IPS-18a (cell line): ENCODE results near the gene GLB1L3.

Experiments used
- H3K27ac ChIP-seq: one replicate; pipeline ENCODE4 v1.5.1; 2013; ENCODE audit warnings: low read length
- H3K27me3 ChIP-seq: one replicate; pipeline ENCODE4 v1.6.1; 2013; ENCODE audit warnings: mild to moderate bottlenecking, low read length; ENCODE audit not compliant: control insufficient read depth, insufficient read depth
- H3K36me3 ChIP-seq: one replicate; pipeline ENCODE4 v1.6.1; 2013; ENCODE audit warnings: low read depth, low read length; ENCODE audit not compliant: control insufficient read depth
- H3K4me1 ChIP-seq: one replicate; pipeline ENCODE4 v1.6.1; 2013; ENCODE audit warnings: low read depth, low read length; ENCODE audit not compliant: control insufficient read depth
- H3K4me3 ChIP-seq: one replicate; pipeline ENCODE4 v1.5.1; 2013; ENCODE audit warnings: low read length
- H3K9ac ChIP-seq: one replicate; pipeline ENCODE4 v1.6.1; 2013; ENCODE audit warnings: mild to moderate bottlenecking, low read length, moderate library complexity
- H3K9me3 ChIP-seq: one replicate; pipeline ENCODE4 v1.6.1; 2013; ENCODE audit warnings: low read depth, low read length; ENCODE audit not compliant: control insufficient read depth

The GLB1L3 gene

DNA sequence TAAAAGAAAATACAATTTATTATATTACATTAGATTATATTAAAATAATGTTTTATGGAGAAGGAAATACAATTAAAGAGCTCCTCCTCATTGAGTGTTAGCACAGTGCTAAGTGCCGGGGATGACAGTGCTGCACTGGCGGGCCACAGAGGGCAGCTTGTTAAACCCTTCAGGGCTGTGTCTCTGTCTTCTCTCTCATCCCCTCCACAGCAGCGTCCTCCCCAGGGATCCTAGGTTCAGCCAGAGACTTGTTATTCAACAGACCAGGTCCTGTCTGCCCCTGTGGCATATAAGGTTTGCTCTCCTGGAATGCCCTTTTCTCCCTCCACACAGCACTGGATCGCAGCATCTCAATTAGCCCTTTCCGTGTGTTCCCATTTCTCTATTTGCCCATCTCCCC, 37.2 kb upstream of the GLB1L3 start:
- no peak overlapping the region for H3K9ac ChIP-seq
- no peaks in the 10 kb centered on the region for H3K9me3 ChIP-seq
- no peaks in the 10 kb centered on the region for H3K27me3 ChIP-seq
- H3K4me3 ChIP-seq = no peak overlapping the region
- H3K36me3 ChIP-seq = peaks cover 7% of the 10 kb centered on the region
- no peaks in the 10 kb centered on the region for H3K4me1 ChIP-seq
- no peak overlapping the region for H3K27ac ChIP-seq

DNA sequence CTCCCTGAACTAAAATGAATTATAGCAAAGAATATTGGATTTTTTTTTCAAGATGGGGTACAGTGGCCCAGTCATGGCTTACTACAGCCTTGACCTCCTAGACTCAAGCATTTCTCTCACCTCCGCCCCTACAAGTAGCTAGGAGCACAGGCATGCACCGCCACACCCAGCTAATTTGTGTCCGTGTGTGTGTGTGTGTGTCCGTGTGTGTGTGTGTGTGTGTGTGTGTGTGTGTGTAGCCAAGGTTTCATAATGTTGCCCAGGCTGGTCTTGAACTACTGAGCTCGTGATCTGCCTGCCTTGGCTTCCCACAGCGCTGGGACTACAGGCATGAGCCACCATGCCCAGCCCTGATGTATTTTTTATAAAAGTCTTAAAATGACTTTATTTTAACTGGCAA, 35.6 kb upstream of the GLB1L3 start:
- H3K36me3 ChIP-seq = peaks cover 11% of the 10 kb centered on the region
- H3K27me3 ChIP-seq = no peaks in the 10 kb centered on the region
- H3K9ac ChIP-seq = no peak overlapping the region
- H3K4me1 ChIP-seq = no peaks in the 10 kb centered on the region
- H3K4me3 ChIP-seq = no peak overlapping the region
- H3K27ac ChIP-seq = no peak overlapping the region
- no peaks in the 10 kb centered on the region for H3K9me3 ChIP-seq

DNA sequence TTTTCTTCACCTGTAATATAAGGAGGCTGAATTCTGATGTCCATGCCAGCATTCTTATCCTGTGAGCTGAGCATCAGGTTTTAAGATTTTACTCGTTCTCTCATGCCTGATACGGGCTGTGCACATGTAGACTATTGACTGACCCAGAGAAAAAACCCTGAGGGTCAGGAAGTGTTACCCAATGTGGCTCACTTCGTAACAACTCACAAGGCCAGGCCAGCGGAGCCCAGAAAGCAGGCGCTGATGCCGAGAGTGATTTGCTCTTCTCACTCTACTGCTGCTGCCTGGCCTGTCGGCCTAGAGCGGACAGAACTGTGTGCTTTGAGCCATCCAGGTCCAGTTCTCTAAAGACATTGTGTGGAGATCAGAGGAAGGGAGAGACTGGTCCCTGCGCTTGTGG, 33.8 kb upstream of the GLB1L3 start:
- H3K9me3 ChIP-seq = no peaks in the 10 kb centered on the region
- H3K9ac ChIP-seq = no peak overlapping the region
- H3K27ac ChIP-seq = no peak overlapping the region
- H3K4me3 ChIP-seq = no peak overlapping the region
- peaks cover 15% of the 10 kb centered on the region for H3K36me3 ChIP-seq
- H3K4me1 ChIP-seq = no peaks in the 10 kb centered on the region
- H3K27me3 ChIP-seq = no peaks in the 10 kb centered on the region

DNA sequence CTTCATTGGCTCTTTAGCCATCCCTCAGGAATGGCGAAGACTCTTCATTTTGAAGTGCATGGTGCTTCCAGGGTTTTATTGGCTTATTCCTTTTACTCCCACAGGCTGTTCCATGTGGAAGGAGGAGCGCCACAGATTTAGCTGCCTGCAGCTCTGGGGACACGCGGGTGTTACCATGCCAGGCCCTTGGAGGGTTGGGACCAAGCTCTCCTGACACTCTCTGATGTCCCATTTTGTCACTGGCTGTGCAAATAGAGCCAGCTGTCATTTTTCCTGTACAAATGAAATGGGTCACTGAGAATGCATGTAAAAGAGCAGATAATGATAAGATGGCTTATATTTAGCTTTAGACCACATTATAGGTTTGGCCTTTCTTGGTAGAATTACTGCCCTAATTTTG, 32.3 kb upstream of the GLB1L3 start:
- H3K9me3 ChIP-seq = no peaks in the 10 kb centered on the region
- H3K27me3 ChIP-seq = no peaks in the 10 kb centered on the region
- H3K9ac ChIP-seq = no peak overlapping the region
- peaks cover 29% of the 10 kb centered on the region for H3K36me3 ChIP-seq
- H3K4me1 ChIP-seq = no peaks in the 10 kb centered on the region
- H3K27ac ChIP-seq = no peak overlapping the region
- no peak overlapping the region for H3K4me3 ChIP-seq

DNA sequence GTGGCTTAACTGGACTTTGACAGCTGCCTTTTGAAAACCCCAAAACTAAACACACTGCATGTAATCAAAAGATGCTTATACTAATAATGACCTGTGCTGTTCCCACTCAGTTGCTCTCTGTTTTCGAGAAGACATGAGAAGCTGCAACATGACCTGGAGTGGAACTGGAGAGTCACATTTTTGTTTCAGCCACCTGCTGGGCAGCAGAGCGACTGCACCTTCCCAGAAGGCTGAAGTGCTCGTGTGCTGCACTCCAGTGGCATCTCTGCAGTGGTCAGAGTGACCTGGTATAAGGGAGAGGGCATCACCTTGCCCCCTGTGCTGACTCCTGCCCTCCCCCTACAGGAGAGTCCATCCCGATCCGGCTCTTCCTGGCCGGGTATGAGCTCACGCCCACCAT, 31.6 kb upstream of the GLB1L3 start:
- no peak overlapping the region for H3K4me3 ChIP-seq
- H3K36me3 ChIP-seq = peaks cover 36% of the 10 kb centered on the region
- no peaks in the 10 kb centered on the region for H3K27me3 ChIP-seq
- H3K4me1 ChIP-seq = no peaks in the 10 kb centered on the region
- no peak overlapping the region for H3K9ac ChIP-seq
- no peak overlapping the region for H3K27ac ChIP-seq
- H3K9me3 ChIP-seq = no peaks in the 10 kb centered on the region

DNA sequence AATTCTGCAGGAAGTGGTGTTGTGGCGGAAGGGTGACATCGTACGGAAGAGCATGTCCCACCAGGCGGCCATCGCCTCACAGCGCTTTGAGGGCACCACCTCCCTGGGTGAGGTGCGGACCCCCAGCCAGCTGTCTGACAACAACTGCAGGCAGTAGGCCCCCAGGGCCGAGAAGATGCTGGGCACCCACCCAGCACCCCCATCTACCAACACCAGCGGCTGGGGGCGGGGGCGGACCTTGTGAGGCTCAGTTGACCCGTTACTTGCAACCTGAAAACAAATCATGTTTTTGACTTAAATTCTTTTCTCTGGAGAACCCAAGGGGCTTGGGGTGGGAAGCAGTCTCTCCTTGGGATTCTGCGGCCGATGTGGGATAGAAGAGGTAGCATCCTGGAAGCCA, 30.7 kb upstream of the GLB1L3 start:
- Histone ChIP-seq H3K27ac (no peak overlapping the region), H3K36me3 (peaks cover 43% of the 10 kb centered on the region), H3K27me3 (no peaks in the 10 kb centered on the region), H3K4me3 (no peak overlapping the region), H3K4me1 (no peaks in the 10 kb centered on the region), H3K9me3 (no peaks in the 10 kb centered on the region), H3K9ac (no peak overlapping the region)

DNA sequence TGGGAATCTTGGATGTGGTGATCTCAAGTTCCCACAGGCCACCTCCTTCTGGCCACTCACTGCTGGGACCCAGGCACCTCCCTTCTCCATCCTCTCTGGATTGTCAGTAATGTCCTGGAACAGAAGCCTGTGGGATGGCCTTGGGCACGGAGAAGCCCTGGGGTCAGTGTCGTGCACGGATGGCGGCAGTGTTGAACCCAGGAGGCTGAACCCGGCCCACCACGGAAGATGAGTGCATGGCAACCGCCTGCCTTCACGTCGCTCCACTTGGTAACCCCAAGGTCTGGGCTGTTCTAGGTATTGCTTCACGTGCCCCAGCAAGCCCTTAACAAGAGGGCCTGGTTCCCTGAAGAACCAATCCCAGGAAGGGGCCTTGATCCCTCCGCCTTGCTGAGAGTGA, 30.1 kb upstream of the GLB1L3 start:
- Histone ChIP-seq H3K27me3 (no peaks in the 10 kb centered on the region), H3K27ac (no peak overlapping the region), H3K4me3 (no peak overlapping the region), H3K9ac (no peak overlapping the region), H3K9me3 (no peaks in the 10 kb centered on the region), H3K4me1 (no peaks in the 10 kb centered on the region), H3K36me3 (peaks cover 48% of the 10 kb centered on the region)

DNA sequence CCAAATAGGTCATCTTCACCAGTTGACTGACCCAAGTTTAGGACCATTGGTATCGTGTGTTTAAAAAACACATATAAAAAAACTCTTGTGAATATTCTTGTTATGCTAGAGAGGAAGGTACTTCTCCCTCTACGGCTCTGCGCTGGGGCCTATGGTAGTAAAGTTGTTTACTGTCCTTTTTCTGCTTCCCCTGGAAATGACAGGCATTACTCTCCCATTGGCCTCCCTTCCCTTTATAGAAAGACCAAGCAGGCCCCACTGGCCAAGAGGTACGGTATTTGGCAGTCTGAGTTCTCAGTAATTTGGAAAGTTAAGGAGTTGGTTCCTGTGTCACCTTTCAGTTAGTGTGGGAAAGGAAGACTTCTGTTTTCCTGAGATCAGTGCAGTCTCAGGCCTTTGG, 29.5 kb upstream of the GLB1L3 start:
- Histone ChIP-seq H3K9ac (no peak overlapping the region), H3K27me3 (no peaks in the 10 kb centered on the region), H3K4me3 (no peak overlapping the region), H3K4me1 (peaks cover 4% of the 10 kb centered on the region), H3K9me3 (no peaks in the 10 kb centered on the region), H3K27ac (no peak overlapping the region), H3K36me3 (peaks cover 50% of the 10 kb centered on the region)

DNA sequence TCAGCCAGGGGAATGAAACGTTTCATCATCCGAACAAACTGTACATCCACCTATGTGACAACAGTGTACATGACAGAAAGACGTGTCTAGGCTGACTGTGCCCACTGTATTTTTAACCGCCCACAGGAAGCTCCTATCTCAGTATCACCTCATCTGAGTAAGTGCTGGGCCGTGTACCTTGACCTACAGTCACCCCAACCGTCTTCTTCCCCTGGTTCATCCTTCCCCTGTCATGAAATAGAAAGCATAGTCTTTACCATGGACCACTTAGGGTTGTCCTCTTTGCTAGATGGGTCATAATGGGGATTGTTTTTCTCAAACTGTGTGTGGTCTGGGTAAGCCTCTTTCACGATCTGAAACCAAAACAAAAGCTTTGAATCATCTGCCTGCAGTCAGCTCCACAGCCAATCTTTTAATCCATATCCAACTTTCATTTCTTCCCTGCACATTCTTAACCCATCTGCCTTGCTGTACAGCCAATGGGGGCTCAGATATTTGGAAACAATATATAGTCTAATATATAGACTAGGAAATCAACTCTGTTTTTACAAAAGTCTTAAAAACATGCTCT, 27.2 kb upstream of the GLB1L3 start:
- no peak overlapping the region for H3K27ac ChIP-seq
- H3K9me3 ChIP-seq = no peaks in the 10 kb centered on the region
- H3K4me3 ChIP-seq = no peak overlapping the region
- peaks cover 43% of the 10 kb centered on the region for H3K36me3 ChIP-seq
- H3K4me1 ChIP-seq = peaks cover 12% of the 10 kb centered on the region
- no peaks in the 10 kb centered on the region for H3K27me3 ChIP-seq
- H3K9ac ChIP-seq = no peak overlapping the region

DNA sequence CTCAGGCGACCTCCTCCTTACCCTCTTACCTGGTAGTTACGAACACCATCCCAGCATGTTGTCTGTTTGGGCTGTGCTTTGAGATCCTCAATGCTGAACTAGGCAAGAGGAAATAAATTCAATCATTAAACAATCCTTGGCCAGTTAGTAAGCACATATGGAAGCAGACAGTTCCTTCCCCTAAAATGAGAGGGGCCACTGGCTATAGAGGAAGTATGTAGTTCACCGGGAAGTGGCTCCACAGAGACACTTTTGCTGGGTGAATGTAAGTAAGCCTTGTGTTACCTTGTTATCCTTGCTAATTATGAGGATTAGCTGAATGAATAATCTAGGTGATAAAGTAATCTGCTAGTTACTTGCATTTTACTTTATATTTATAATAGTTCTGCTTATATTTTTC, 25.9 kb upstream of the GLB1L3 start:
- Histone ChIP-seq H3K4me3 (no peak overlapping the region), H3K27ac (no peak overlapping the region), H3K27me3 (no peaks in the 10 kb centered on the region), H3K9ac (no peak overlapping the region), H3K36me3 (peaks cover 39% of the 10 kb centered on the region), H3K9me3 (no peaks in the 10 kb centered on the region), H3K4me1 (peaks cover 12% of the 10 kb centered on the region)

DNA sequence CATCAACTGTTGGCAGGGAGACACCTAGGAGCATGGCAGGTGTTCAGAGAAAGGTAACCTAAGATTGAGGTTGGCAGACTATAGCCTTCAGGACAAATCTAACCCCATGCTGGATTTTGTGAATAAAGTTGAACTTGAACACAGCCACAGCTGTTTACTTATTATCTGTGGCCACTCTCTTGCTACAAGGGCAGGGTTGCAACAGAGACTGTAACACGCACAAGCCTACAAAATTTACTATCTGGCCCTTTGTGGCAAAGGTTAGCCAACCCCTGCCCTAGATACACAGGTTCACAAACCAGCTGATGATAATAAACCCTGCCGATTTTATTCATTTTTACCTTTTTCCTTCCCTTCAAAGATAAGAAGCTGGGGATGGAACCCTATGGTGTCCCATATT, 25.5 kb upstream of the GLB1L3 start:
- peaks cover 12% of the 10 kb centered on the region for H3K4me1 ChIP-seq
- H3K9me3 ChIP-seq = no peaks in the 10 kb centered on the region
- peaks cover 39% of the 10 kb centered on the region for H3K36me3 ChIP-seq
- H3K4me3 ChIP-seq = no peak overlapping the region
- no peak overlapping the region for H3K27ac ChIP-seq
- no peak overlapping the region for H3K9ac ChIP-seq
- H3K27me3 ChIP-seq = no peaks in the 10 kb centered on the region

DNA sequence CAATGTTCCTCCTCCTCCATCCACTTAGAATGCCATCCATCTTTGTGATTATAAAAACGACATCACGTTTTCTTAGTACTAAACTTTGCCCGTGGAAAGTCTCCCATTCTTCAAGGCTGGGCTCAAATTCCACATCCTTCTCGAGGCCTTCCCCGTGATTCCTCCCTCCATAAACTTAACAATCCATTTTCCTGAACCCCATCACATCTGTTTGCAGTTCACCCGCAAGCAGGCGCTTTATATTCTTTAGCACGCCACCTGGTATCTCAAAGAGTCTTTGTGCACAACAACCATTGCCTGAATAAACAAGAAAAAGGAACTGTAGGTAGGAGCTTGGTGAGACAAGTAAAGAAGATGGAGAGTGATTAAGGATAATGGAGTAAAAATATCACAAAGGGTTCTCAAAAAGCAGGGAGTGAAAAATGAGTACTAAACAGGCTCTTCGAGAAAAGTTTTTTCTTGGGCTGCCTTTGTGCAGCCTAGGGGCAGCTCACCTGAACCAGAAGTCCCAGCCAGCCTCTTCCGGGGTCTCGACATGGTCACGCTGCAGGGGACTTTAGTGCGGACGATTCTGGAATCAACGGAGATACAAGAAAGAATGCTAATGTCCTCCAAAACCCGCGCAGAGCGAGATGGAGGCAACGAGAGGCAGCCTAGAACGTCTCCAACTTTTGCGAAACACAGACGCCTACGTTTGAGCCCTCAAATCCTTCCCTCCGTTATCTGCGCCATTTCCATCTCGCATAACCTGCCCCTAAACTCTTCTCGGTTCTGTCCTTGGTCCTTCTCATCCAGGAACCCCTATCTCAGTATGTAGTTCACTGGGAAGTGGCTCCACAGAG, 23.6 kb upstream of the GLB1L3 start:
- H3K9me3 ChIP-seq = no peaks in the 10 kb centered on the region
- peak overlapping the region; percentile 89 for H3K4me3 ChIP-seq
- H3K27me3 ChIP-seq = no peaks in the 10 kb centered on the region
- H3K4me1 ChIP-seq = peaks cover 12% of the 10 kb centered on the region
- H3K9ac ChIP-seq = peak overlapping the region; percentile 60
- H3K36me3 ChIP-seq = peaks cover 40% of the 10 kb centered on the region
- H3K27ac ChIP-seq = no peak overlapping the region
